ENCODE data around the gene ZFP36.
A peak's percentile ranks its signal among the peaks of the same experiment; 100 is the strongest.

DNA sequence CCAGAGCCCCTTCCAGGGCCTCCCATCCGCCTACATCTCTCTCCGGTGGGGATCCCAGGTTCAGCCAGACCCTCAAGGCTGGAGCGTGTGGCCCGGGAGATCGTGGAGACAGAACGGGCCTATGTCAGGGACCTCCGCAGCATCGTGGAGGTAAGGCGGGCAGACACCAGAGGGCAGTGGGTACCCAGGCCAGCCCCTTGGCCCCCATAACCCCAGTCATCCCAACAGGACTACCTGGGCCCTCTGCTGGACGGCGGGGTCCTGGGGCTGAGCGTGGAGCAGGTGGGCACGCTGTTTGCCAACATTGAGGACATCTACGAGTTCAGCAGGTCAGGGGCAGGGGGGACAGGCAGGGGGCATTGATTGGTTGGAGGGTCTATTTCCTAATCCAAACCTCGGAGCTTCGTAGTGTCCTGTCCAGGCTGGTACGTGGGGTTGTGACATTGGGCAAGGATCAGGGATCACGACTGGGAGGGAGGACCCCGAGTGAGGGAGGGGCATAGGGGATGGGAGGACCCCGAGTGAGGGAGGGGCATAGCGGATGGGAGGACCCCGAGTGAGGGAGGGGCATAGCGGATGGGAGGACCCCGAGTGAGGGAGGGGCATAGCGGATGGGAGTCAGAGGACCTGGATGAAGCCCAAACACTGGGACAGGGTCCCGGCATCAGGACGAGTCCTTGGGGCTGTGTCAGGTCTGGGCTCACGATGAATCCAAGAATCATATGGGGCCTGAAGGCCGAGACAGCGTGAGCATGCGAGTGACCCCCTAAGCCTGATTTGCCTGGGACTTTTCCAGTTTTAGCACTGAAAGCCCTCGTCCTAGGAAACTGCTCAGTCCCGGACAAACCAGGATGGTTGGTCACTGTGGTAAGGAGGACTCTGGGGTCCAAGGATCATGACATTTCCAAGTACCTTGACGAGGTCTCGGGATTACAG, 8.7 kb downstream of the ZFP36 start:
- TF ChIP-seq, protein P1, sequence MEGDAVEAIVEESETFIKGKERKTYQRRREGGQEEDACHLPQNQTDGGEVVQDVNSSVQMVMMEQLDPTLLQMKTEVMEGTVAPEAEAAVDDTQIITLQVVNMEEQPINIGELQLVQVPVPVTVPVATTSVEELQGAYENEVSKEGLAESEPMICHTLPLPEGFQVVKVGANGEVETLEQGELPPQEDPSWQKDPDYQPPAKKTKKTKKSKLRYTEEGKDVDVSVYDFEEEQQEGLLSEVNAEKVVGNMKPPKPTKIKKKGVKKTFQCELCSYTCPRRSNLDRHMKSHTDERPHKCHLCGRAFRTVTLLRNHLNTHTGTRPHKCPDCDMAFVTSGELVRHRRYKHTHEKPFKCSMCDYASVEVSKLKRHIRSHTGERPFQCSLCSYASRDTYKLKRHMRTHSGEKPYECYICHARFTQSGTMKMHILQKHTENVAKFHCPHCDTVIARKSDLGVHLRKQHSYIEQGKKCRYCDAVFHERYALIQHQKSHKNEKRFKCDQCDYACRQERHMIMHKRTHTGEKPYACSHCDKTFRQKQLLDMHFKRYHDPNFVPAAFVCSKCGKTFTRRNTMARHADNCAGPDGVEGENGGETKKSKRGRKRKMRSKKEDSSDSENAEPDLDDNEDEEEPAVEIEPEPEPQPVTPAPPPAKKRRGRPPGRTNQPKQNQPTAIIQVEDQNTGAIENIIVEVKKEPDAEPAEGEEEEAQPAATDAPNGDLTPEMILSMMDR (IDR thresholded peaks at IDR 0.05), result peak in 1 of 6 experiments; percentile 2
- no peak for TF ChIP-seq POLR2A (IDR thresholded peaks at IDR 0.05)

Measured in adrenal gland (tissue), 5 donors.